GM12878 (cell line): ENCODE results near the gene PRKCD. TPM values are rescaled to one million over a fixed set of nuclear protein-coding genes. Genes with fewer than 3 reads are reported as not detected.

ENCODE experiments used
- ATAC-seq: fragments of 200-7000 bp; cut with Tn5 transposase; 3 replicates; pipeline ENCODE4 v1.9.1; 2020; ENCODE audit warnings: mild to moderate bottlenecking, moderate library complexity
- BruUV-seq: library from RNA; stranded (reverse); fragments of 400-500 nt; replicated peaks from 2 replicates; lab custom pipeline; 2021; lab: Mats Ljungman, UMichigan
- CTCF ChIA-PET: fragments of 300-600 bp; sonication (Branson Sonifier 250); formaldehyde crosslinking; extraction: SDS; loops from one replicate; lab custom pipeline; 2021; ENCODE audit warnings: inconsistent platforms; lab: Yijun Ruan, JAX
- POLR2A ChIA-PET: fragments of 350-600 bp; formaldehyde crosslinking; extraction: SDS; loops from one replicate; lab custom pipeline; 2021; ENCODE audit warnings: inconsistent platforms; lab: Charles Lee
- RAD21 ChIA-PET: fragments of 300-600 bp; sonication (Branson Sonifier 250); formaldehyde crosslinking; loops from one replicate; lab custom pipeline; 2023; ENCODE audit warnings: antibody characterized with exemption; ENCODE audit not compliant: unreplicated experiment; lab: Charles Lee
- SMC1A ChIA-PET: fragments of 300-600 bp; sonication (Branson Sonifier 250); formaldehyde crosslinking; loops from one replicate; lab custom pipeline; 2023; ENCODE audit not compliant: unreplicated experiment, uncharacterized antibody; lab: Charles Lee
- DNase-seq: peaks from one replicate; pipeline ENCODE4 v3.0.0-alpha.2; 2011; ENCODE audit warnings: low read depth, low spot score
- FAIRE-seq: peaks from 3 replicates; lab custom pipeline; 2011; peaks lifted over from hg19 to GRCh38; lab: Jason Lieb, UNC
- H2AFZ ChIP-seq: 2 replicates; pipeline ENCODE4 v1.6.0; 2011; ENCODE audit warnings: low read depth, low read length, control low read depth; ENCODE audit not compliant: control insufficient read depth
- H3K27ac ChIP-seq: 2 replicates; pipeline ENCODE4 v1.5.1; 2011; ENCODE audit warnings: control low read depth; ENCODE audit not compliant: control insufficient read depth, insufficient read depth
- H3K27me3 ChIP-seq, 2 experiments: replicated peaks in 1 of 2; 2 replicates each; pipeline versions ENCODE4 v1.6.0 to v1.6.1; 2011; ENCODE audit warnings: low read length in 1 of 2; ENCODE audit not compliant: control insufficient read depth in 2 of 2, insufficient read depth in 2 of 2
- H3K36me3 ChIP-seq, 2 experiments: 2 replicates each; pipeline ENCODE4 v1.5.1; 2011; ENCODE audit warnings: low read length in 1 of 2; ENCODE audit not compliant: control insufficient read depth in 2 of 2, insufficient read depth in 2 of 2
- H3K4me1 ChIP-seq: 2 replicates; pipeline ENCODE4 v1.6.1; 2011; ENCODE audit warnings: mild to moderate bottlenecking, low read length, moderate library complexity, mixed read lengths; ENCODE audit not compliant: control insufficient read depth, insufficient read depth
- H3K4me2 ChIP-seq: 2 replicates; pipeline ENCODE4 v1.6.0; 2011; ENCODE audit warnings: control low read depth; ENCODE audit not compliant: control insufficient read depth, insufficient read depth
- H3K4me3 ChIP-seq: fragments of 200-600 bp; sonication (generic); 2 replicates; pipeline ENCODE4 v1.5.1; 2016
- H3K79me2 ChIP-seq: 2 replicates; pipeline ENCODE4 v1.6.0; 2011; ENCODE audit warnings: low read length; ENCODE audit not compliant: control insufficient read depth, insufficient read depth
- H3K9ac ChIP-seq: 2 replicates; pipeline ENCODE4 v1.8.0; 2011; ENCODE audit warnings: low read length, control low read depth, mixed read lengths; ENCODE audit not compliant: control insufficient read depth, insufficient read depth
- H3K9me3 ChIP-seq: replicated peaks from 3 replicates; pipeline ENCODE4 v1.5.1; 2011; ENCODE audit warnings: mild to moderate bottlenecking, low read length; ENCODE audit not compliant: control insufficient read depth, insufficient read depth
- H4K20me1 ChIP-seq: 2 replicates; pipeline ENCODE4 v1.6.0; 2011; ENCODE audit not compliant: control insufficient read depth, insufficient read depth
- FOXK2 ChIP-seq: fragments of 450-650 bp; IDR thresholded peaks from 2 replicates; pipeline ENCODE4 v1.6.1; 2017; ENCODE audit warnings: mild to moderate bottlenecking, moderate library complexity
- IKZF1 ChIP-seq: fragments of 450-650 bp; conservative IDR thresholded peaks from 2 replicates; pipeline ENCODE4 v1.6.1; 2017; ENCODE audit warnings: antibody characterized with exemption, mild to moderate bottlenecking
- IKZF2 ChIP-seq, 2 experiments: fragments of 450-650 bp; IDR thresholded peaks; 2 replicates each; pipeline ENCODE4 v1.6.1; 2017; ENCODE audit warnings: mild to moderate bottlenecking in 2 of 2, moderate library complexity in 2 of 2
- JUNB ChIP-seq: IDR thresholded peaks from 2 replicates; pipeline ENCODE4 v1.6.1; 2016; ENCODE audit warnings: antibody characterized with exemption, mild to moderate bottlenecking
- MEF2B ChIP-seq: fragments of 450-650 bp; IDR thresholded peaks from 2 replicates; pipeline ENCODE4 v1.6.1; 2018; ENCODE audit warnings: mild to moderate bottlenecking, moderate library complexity; ENCODE audit not compliant: partially characterized antibody, poor library complexity, severe bottlenecking
- MYB ChIP-seq: fragments of 150-350 bp; IDR thresholded peaks from 2 replicates; pipeline ENCODE4 v1.6.1; 2014; ENCODE audit warnings: mild to moderate bottlenecking, low read depth, low read length, borderline replicate concordance
- NBN ChIP-seq: fragments of 450-650 bp; IDR thresholded peaks from 2 replicates; pipeline ENCODE4 v1.6.1; 2016
- NFIC ChIP-seq: IDR thresholded peaks from 2 replicates; pipeline ENCODE4 v1.6.1; 2012; ENCODE audit warnings: low read depth, mild to moderate bottlenecking, inconsistent platforms, low read length, moderate library complexity
- SREBF2 ChIP-seq: IDR thresholded peaks from 2 replicates; pipeline ENCODE4 v1.6.1; 2012; ENCODE audit warnings: mild to moderate bottlenecking, low read length
- WGBS: methylation state at CpG from one replicate; pipeline ENCODE4 v1.1.6; 2016; ENCODE audit warnings: low lambda C conversion rate; ENCODE audit not compliant: insufficient replicate concordance, insufficient coverage; ENCODE audit errors: missing lambda C conversion rate; 5-methylcytosine and 5-hydroxymethylcytosine counted together
- in situ Hi-C: fragments of 300-500 bp; cut with MboI; formaldehyde crosslinking; loops from 9 replicates; pipeline ENCODE4 v1.14.3; 2018; ENCODE audit warnings: mixed read lengths
- intact Hi-C: fragments of 100-400 bp; cut with micrococcal nuclease; formaldehyde crosslinking; loops from one replicate; pipeline ENCODE4 v1.14.2; 2022; ENCODE audit not compliant: unreplicated experiment
- polyA plus RNA-seq, 11 experiments: library from polyadenylated mRNA; depleted of rRNA in 4 of 11; unstranded in 6 of 11; stranded (reverse) in 5 of 11; fragments of >200 nt; fragmentation: Nextera tagmentation in 4 of 11; fragmentation: Illumina TruSeq in 1 of 11; extraction: Ambion mirVana in 4 of 11; extraction: Trizol in 1 of 11; gene quantifications; 1 replicate in 1 of 11; 2 replicates in 10 of 11; pipeline versions ENCODE4 v1.2.1 to v1.2.3, GENCODE V29; 2011 to 2016; ENCODE audit warnings: inconsistent platforms in 2 of 11, missing spikeins in 2 of 11, low read depth in 1 of 11
- total RNA-seq, 4 experiments: library from RNA; depleted of rRNA in 3 of 4; stranded (reverse); fragments of >200 nt in 3 of 4; fragmentation: Illumina TruSeq in 1 of 4; extraction: Trizol in 1 of 4; gene quantifications; 2 replicates each; pipeline versions ENCODE4 v1.2.1 to v1.2.3, GENCODE V29; 2013 to 2021
- TF ChIP-seq, protein P1 (sequence below): fragments of 450-650 bp; formaldehyde crosslinking; IDR thresholded peaks from 2 replicates; pipeline ENCODE4 v1.4.0; 2022; ENCODE audit warnings: mild to moderate bottlenecking, moderate library complexity
- TF ChIP-seq, protein P2 (sequence below): IDR thresholded peaks from 2 replicates; pipeline ENCODE4 v1.6.1; 2011; ENCODE audit warnings: low read depth, mild to moderate bottlenecking, low read length, moderate library complexity, borderline replicate concordance; ENCODE audit errors: extremely low read depth
- TF ChIP-seq, protein P3 (sequence below): fragments of 450-650 bp; IDR thresholded peaks from 2 replicates; pipeline ENCODE4 v1.6.1; 2017; ENCODE audit warnings: low read depth, mild to moderate bottlenecking, moderate library complexity
- TF ChIP-seq, protein P4 (sequence below), 3 experiments: IDR thresholded peaks in 2 of 3; conservative IDR thresholded peaks in 1 of 3; 2 replicates each; pipeline ENCODE4 v1.5.1; 2011; ENCODE audit warnings: low read depth in 3 of 3, low read length in 3 of 3, mild to moderate bottlenecking in 3 of 3, control low read depth in 2 of 3, moderate library complexity in 2 of 3, inconsistent platforms in 1 of 3, mixed read lengths in 1 of 3; ENCODE audit not compliant: control insufficient read depth in 2 of 3, insufficient read depth in 1 of 3; ENCODE audit errors: extremely low read depth in 1 of 3

The PRKCD gene
- total and polyA plus RNA-seq, 10 of the 15 experiments (the other 5 are each of a cell fraction or from before 2014, with no cell fraction given): 10.0 to 114 (median 42.4) TPM

DNA sequence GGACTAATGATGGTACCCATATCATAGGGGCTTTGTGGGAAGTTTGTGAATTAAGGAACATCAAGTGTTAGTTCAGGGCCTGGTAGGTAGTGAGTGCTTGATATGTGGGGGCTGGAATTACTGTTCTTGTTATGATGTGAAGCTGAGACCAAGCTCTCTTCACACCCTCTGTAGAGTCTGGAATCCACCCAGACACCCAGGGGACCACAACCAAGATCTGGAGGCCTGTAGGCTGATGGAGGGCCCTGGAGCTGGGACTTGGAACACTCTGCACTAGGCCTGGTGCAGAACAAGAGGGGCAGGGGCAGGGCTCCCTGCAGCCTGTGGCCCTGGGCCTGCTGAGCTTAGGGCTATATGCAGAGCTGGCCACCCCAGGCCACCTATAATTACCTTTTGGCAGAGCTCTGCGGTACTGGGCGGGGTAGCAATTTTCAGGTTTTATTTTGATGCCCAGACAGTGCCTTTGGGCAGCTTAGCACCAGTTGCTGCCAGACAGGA lies 13.1 kb upstream of the PRKCD start:
- Histone ChIP-seq H3K27ac (no peak overlapping the region), H3K79me2 (no peaks in the 10 kb centered on the region), H2AFZ (no peak overlapping the region), H3K4me2 (no peak overlapping the region), H3K4me1 (peaks cover 8% of the 10 kb centered on the region), H3K27me3 (no peaks in the 10 kb centered on the region), H3K9me3 (no peaks in the 10 kb centered on the region), H3K36me3 (no peaks in the 10 kb centered on the region), H4K20me1 (no peaks in the 10 kb centered on the region), H3K4me3 (no peak overlapping the region), H3K9ac (no peak overlapping the region)
- FAIRE-seq (no peak), DNase-seq (no peak), ATAC-seq (peak; percentile 65)
- ChIA-PET SMC1A (interaction anchor here (0.8 to 8.6 kb wide), 5 partner anchors 11 to 48 kb away, joined by 3 to 65 read pairs (median 4); partner anchors contain the start of gene PRKCD), POLR2A (interaction anchor here (0.6 to 3.2 kb wide), 9 partner anchors 11 to 200 kb away, joined by 3 to 14 read pairs (median 3); partner anchors contain the start of gene PRKCD), RAD21 (interaction anchor here (0.9 to 2.3 kb wide), 6 partner anchors 11 to 48 kb away, joined by 3 to 8 read pairs (median 5); no protein-coding TSS in a partner anchor), CTCF (interaction anchor here (0.7 to 2.6 kb wide), 10 partner anchors 10 to 49 kb away, joined by 3 to 20 read pairs (median 4); no protein-coding TSS in a partner anchor)
- intact Hi-C loops: no loop called here
- in situ Hi-C loops: no loop called here
- BruUV-seq: no TSS peak
- 100% methylated on average over 2 of the region's 2 CpGs for WGBS
- no peak for TF ChIP-seq SREBF2
- TF ChIP-seq, protein P1, sequence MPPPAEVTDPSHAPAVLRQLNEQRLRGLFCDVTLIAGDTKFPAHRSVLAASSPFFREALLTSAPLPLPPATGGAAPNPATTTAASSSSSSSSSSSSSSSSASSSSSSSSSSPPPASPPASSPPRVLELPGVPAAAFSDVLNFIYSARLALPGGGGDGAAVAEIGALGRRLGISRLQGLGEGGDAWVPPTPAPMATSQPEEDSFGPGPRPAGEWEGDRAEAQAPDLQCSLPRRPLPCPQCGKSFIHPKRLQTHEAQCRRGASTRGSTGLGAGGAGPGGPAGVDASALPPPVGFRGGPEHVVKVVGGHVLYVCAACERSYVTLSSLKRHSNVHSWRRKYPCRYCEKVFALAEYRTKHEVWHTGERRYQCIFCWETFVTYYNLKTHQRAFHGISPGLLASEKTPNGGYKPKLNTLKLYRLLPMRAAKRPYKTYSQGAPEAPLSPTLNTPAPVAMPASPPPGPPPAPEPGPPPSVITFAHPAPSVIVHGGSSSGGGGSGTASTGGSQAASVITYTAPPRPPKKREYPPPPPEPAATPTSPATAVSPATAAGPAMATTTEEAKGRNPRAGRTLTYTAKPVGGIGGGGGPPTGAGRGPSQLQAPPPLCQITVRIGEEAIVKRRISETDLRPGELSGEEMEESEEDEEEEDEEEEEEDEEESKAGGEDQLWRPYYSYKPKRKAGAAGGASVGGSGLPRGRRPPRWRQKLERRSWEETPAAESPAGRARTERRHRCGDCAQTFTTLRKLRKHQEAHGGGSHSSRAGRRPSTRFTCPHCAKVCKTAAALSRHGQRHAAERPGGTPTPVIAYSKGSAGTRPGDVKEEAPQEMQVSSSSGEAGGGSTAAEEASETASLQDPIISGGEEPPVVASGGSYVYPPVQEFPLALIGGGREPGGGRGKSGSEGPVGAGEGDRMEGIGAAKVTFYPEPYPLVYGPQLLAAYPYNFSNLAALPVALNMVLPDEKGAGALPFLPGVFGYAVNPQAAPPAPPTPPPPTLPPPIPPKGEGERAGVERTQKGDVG (CRISPR knock-in tag): no peak
- TF ChIP-seq, protein P2, sequence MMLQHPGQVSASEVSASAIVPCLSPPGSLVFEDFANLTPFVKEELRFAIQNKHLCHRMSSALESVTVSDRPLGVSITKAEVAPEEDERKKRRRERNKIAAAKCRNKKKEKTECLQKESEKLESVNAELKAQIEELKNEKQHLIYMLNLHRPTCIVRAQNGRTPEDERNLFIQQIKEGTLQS: no peak
- peak; percentile 46; the same call in 1 of the 2 replicates for TF ChIP-seq IKZF1
- TF ChIP-seq FOXK2: no peak
- TF ChIP-seq MEF2B: peak; percentile 71
- TF ChIP-seq JUNB: no peak
- TF ChIP-seq, protein P3, sequence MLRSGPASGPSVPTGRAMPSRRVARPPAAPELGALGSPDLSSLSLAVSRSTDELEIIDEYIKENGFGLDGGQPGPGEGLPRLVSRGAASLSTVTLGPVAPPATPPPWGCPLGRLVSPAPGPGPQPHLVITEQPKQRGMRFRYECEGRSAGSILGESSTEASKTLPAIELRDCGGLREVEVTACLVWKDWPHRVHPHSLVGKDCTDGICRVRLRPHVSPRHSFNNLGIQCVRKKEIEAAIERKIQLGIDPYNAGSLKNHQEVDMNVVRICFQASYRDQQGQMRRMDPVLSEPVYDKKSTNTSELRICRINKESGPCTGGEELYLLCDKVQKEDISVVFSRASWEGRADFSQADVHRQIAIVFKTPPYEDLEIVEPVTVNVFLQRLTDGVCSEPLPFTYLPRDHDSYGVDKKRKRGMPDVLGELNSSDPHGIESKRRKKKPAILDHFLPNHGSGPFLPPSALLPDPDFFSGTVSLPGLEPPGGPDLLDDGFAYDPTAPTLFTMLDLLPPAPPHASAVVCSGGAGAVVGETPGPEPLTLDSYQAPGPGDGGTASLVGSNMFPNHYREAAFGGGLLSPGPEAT: peak; percentile 32; the same call in 1 of the 2 replicates
- no peak for TF ChIP-seq NFIC
- 0 out of 2 replicates have a peak, but pooled peaks have one; percentile 37 for TF ChIP-seq NBN
- TF ChIP-seq MYB: no peak
- peak; percentile 24 to 37; a peak in 2 of 4 replicates for TF ChIP-seq IKZF2 (IDR thresholded peaks at IDR 0.05)
- TF ChIP-seq, protein P4, sequence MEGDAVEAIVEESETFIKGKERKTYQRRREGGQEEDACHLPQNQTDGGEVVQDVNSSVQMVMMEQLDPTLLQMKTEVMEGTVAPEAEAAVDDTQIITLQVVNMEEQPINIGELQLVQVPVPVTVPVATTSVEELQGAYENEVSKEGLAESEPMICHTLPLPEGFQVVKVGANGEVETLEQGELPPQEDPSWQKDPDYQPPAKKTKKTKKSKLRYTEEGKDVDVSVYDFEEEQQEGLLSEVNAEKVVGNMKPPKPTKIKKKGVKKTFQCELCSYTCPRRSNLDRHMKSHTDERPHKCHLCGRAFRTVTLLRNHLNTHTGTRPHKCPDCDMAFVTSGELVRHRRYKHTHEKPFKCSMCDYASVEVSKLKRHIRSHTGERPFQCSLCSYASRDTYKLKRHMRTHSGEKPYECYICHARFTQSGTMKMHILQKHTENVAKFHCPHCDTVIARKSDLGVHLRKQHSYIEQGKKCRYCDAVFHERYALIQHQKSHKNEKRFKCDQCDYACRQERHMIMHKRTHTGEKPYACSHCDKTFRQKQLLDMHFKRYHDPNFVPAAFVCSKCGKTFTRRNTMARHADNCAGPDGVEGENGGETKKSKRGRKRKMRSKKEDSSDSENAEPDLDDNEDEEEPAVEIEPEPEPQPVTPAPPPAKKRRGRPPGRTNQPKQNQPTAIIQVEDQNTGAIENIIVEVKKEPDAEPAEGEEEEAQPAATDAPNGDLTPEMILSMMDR (IDR thresholded peaks at IDR 0.05 in 2 of 3, conservative IDR thresholded peaks at IDR 0.05 in 1 of 3; ENCODE audit: control insufficient read depth in 2 of 3, extremely low read depth in 1 of 3, insufficient read depth in 1 of 3, low read depth in 3 of 3, low read length in 3 of 3): no peak
